ENCODE measurements around the gene LTBP4. TPM values are rescaled to one million over a fixed set of nuclear protein-coding genes. Genes with fewer than 3 reads are reported as not detected.

Gene LTBP4
- total RNA-seq, 1 donor from 2014 or later = 46.9 TPM

DNA sequence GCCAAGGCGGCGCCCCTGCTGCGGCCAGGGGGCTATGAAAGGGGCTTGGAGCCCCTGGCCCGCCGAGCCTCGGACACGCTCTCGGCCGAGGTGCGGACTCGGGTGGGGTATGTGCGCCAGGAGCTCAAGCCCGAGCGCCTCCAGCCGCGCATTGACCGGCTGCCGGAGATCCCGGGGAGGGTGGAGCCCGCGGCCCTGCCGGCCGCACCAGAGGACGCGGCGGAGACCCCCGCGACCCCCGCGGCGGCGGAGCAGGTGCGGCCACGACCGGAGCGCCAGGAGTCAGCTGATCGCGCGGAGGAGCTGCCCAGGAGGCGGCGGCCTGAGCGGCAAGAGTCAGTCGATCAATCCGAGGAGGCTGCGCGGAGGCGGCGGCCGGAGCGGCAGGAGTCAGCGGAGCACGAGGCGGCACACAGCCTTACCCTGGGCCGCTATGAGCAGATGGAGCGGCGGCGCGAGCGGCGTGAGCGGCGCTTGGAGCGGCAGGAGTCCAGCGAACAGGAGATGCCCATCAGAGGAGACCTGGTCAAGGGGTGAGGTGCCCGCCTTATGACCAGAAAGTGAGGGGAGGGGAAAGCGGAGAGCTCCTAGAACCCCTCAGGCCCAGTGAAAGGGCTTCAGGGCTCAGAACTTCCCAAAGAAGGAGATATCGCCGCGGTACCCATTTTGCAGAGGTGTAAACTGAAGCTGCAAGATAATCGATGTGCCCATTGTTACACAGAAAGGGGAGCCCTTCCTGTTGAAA, 33.2 kb upstream of the LTBP4 start:
- peak overlapping the region; percentile 27 for H3K4me3 Mint-ChIP-seq (ENCODE audit: unreplicated experiment)

DNA sequence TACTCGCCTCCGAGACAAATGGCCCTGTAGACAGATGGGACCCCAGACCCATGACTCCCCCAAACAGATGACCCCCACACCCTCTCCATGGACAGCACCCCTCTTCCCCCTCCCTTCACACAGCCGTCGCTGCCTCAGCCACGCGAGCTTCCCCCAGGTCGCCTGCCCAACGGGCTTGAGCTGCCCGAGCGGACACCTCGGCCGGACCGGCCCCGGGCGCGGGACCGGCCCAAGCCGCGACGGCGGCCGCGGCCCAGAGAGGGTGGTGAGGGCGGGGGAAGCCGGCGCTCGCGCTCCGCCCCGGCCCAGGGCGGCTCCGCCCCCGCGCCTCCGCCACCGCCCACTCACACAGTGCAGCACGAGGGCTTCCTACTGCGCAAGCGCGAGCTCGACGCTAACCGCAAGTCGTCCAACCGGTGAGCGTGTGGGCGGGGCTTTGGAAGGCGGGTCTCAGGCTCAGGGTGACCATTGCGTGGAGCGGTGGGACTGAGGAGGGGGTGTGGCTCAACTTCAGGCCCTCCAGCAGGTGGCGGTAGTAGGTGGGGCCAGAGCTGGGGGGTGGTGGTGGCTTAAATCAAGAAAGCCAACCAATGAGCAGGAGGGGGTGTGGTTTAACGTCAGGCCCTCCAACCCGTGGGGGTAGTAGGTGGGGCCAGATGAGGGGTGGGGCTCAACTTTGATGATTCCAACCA, 30.7 kb upstream of the LTBP4 start:
- H3K79me2 ChIP-seq (ENCODE audit: insufficient read depth, low read length) = no peaks in the 10 kb centered on the region
- H3K27ac Mint-ChIP-seq (ENCODE audit: unreplicated experiment) = peak overlapping the region; percentile 97
- FAIRE-seq (peak; percentile 73), DNase-seq (ENCODE audit: low read depth) (peak; percentile 98)
- H3K36me3 Mint-ChIP-seq (ENCODE audit: low read depth, unreplicated experiment) = peaks cover 2% of the 10 kb centered on the region
- peak overlapping the region; percentile 93 for H3K27ac ChIP-seq (ENCODE audit: low read depth, low read length)
- no peaks in the 10 kb centered on the region for H4K20me1 ChIP-seq (ENCODE audit: insufficient read depth, low read length)
- H3K9ac ChIP-seq (ENCODE audit: low read length) = peak overlapping the region; percentile 96
- H3K9me3 Mint-ChIP-seq (ENCODE audit: unreplicated experiment) = peaks cover 6% of the 10 kb centered on the region
- H3K4me3 Mint-ChIP-seq (ENCODE audit: unreplicated experiment) = peak overlapping the region; percentile 90
- peak overlapping the region; percentile 67 for H3K4me3 ChIP-seq (ENCODE audit: insufficient read depth, low read depth, low read length)
- no peaks in the 10 kb centered on the region for H3K9me3 ChIP-seq (ENCODE audit: insufficient read depth, low read depth, low read length)
- H3K4me2 ChIP-seq (ENCODE audit: low read length) = peak overlapping the region; percentile 98
- TF ChIP-seq, protein P1, sequence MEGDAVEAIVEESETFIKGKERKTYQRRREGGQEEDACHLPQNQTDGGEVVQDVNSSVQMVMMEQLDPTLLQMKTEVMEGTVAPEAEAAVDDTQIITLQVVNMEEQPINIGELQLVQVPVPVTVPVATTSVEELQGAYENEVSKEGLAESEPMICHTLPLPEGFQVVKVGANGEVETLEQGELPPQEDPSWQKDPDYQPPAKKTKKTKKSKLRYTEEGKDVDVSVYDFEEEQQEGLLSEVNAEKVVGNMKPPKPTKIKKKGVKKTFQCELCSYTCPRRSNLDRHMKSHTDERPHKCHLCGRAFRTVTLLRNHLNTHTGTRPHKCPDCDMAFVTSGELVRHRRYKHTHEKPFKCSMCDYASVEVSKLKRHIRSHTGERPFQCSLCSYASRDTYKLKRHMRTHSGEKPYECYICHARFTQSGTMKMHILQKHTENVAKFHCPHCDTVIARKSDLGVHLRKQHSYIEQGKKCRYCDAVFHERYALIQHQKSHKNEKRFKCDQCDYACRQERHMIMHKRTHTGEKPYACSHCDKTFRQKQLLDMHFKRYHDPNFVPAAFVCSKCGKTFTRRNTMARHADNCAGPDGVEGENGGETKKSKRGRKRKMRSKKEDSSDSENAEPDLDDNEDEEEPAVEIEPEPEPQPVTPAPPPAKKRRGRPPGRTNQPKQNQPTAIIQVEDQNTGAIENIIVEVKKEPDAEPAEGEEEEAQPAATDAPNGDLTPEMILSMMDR (IDR thresholded peaks at IDR 0.05; ENCODE audit: insufficient read depth, low read depth, low read length) = peak; percentile 63
- TF ChIP-seq EZH2 (IDR thresholded peaks at IDR 0.05; ENCODE audit: insufficient read depth, low read length) = no peak
- no peaks in the 10 kb centered on the region for H3K36me3 ChIP-seq (ENCODE audit: insufficient read depth, low read length)
- peak overlapping the region; percentile 85 for H2AFZ ChIP-seq (ENCODE audit: low read depth, low read length)
- H3K27me3 ChIP-seq (ENCODE audit: insufficient read depth, low read length) = peaks cover 14% of the 10 kb centered on the region
- peaks cover 4% of the 10 kb centered on the region for H3K4me1 Mint-ChIP-seq (ENCODE audit: low read depth, unreplicated experiment)
- H3K4me1 ChIP-seq (ENCODE audit: insufficient read depth, low read length) = peaks cover 16% of the 10 kb centered on the region
- peaks cover 28% of the 10 kb centered on the region for H3K27me3 Mint-ChIP-seq (ENCODE audit: low read depth, unreplicated experiment)

More for the DNA sequence above, 33.2 kb upstream of the LTBP4 start:
- Histone ChIP-seq H3K4me3 (ENCODE audit: insufficient read depth, low read depth, low read length) (peak overlapping the region; percentile 37), H3K27me3 (ENCODE audit: insufficient read depth, low read length) (peaks cover 23% of the 10 kb centered on the region), H2AFZ (ENCODE audit: low read depth, low read length) (peak overlapping the region; percentile 69), H3K9me3 (ENCODE audit: insufficient read depth, low read depth, low read length) (no peaks in the 10 kb centered on the region), H3K9ac (ENCODE audit: low read length) (no peak overlapping the region), H3K79me2 (ENCODE audit: insufficient read depth, low read length) (no peaks in the 10 kb centered on the region), H4K20me1 (ENCODE audit: insufficient read depth, low read length) (no peaks in the 10 kb centered on the region), H3K36me3 (ENCODE audit: insufficient read depth, low read length) (no peaks in the 10 kb centered on the region), H3K4me2 (ENCODE audit: low read length) (peak overlapping the region; percentile 81), H3K4me1 (ENCODE audit: insufficient read depth, low read length) (peaks cover 16% of the 10 kb centered on the region), H3K27ac (ENCODE audit: low read depth, low read length) (no peak overlapping the region)
- H3K36me3 Mint-ChIP-seq (ENCODE audit: low read depth, unreplicated experiment) = peaks cover 2% of the 10 kb centered on the region
- no peak for FAIRE-seq
- H3K4me1 Mint-ChIP-seq (ENCODE audit: low read depth, unreplicated experiment) = peaks cover 4% of the 10 kb centered on the region
- H3K9me3 Mint-ChIP-seq (ENCODE audit: unreplicated experiment) = peaks cover 6% of the 10 kb centered on the region
- no peak for DNase-seq (ENCODE audit: low read depth)
- no peak overlapping the region for H3K27ac Mint-ChIP-seq (ENCODE audit: unreplicated experiment)
- peaks cover 39% of the 10 kb centered on the region for H3K27me3 Mint-ChIP-seq (ENCODE audit: low read depth, unreplicated experiment)
- peak; percentile 85 for TF ChIP-seq EZH2 (IDR thresholded peaks at IDR 0.05; ENCODE audit: insufficient read depth, low read length)
- TF ChIP-seq, protein P1 (IDR thresholded peaks at IDR 0.05; ENCODE audit: insufficient read depth, low read depth, low read length) = no peak

Data from astrocyte (in vitro differentiated cells and primary cell).